GM12878 (cell line): Measurements from ENCODE around the gene SYNDIG1. TPM values are rescaled to one million over a fixed set of nuclear protein-coding genes. Genes with fewer than 3 reads are reported as not detected.

Experiments used
- ATAC-seq: fragments of 200-7000 bp; cut with Tn5 transposase; 3 replicates; pipeline ENCODE4 v1.9.1; 2020; ENCODE audit warnings: mild to moderate bottlenecking, moderate library complexity
- BruUV-seq: library from RNA; stranded (reverse); fragments of 400-500 nt; replicated peaks from 2 replicates; lab custom pipeline; 2021; lab: Mats Ljungman, UMichigan
- CTCF ChIA-PET: fragments of 300-600 bp; sonication (Branson Sonifier 250); formaldehyde crosslinking; extraction: SDS; loops from one replicate; lab custom pipeline; 2021; ENCODE audit warnings: inconsistent platforms; lab: Yijun Ruan, JAX
- POLR2A ChIA-PET: fragments of 350-600 bp; formaldehyde crosslinking; extraction: SDS; loops from one replicate; lab custom pipeline; 2021; ENCODE audit warnings: inconsistent platforms; lab: Charles Lee
- RAD21 ChIA-PET: fragments of 300-600 bp; sonication (Branson Sonifier 250); formaldehyde crosslinking; loops from one replicate; lab custom pipeline; 2023; ENCODE audit warnings: antibody characterized with exemption; ENCODE audit not compliant: unreplicated experiment; lab: Charles Lee
- SMC1A ChIA-PET: fragments of 300-600 bp; sonication (Branson Sonifier 250); formaldehyde crosslinking; loops from one replicate; lab custom pipeline; 2023; ENCODE audit not compliant: unreplicated experiment, uncharacterized antibody; lab: Charles Lee
- DNase-seq: peaks from one replicate; pipeline ENCODE4 v3.0.0-alpha.2; 2011; ENCODE audit warnings: low read depth, low spot score
- FAIRE-seq: peaks from 3 replicates; lab custom pipeline; 2011; peaks lifted over from hg19 to GRCh38; lab: Jason Lieb, UNC
- H2AFZ ChIP-seq: 2 replicates; pipeline ENCODE4 v1.6.0; 2011; ENCODE audit warnings: low read depth, low read length, control low read depth; ENCODE audit not compliant: control insufficient read depth
- H3K27ac ChIP-seq: 2 replicates; pipeline ENCODE4 v1.5.1; 2011; ENCODE audit warnings: control low read depth; ENCODE audit not compliant: control insufficient read depth, insufficient read depth
- H3K27me3 ChIP-seq, 2 experiments: replicated peaks in 1 of 2; 2 replicates each; pipeline versions ENCODE4 v1.6.0 to v1.6.1; 2011; ENCODE audit warnings: low read length in 1 of 2; ENCODE audit not compliant: control insufficient read depth in 2 of 2, insufficient read depth in 2 of 2
- H3K36me3 ChIP-seq, 2 experiments: 2 replicates each; pipeline ENCODE4 v1.5.1; 2011; ENCODE audit warnings: low read length in 1 of 2; ENCODE audit not compliant: control insufficient read depth in 2 of 2, insufficient read depth in 2 of 2
- H3K4me1 ChIP-seq: 2 replicates; pipeline ENCODE4 v1.6.1; 2011; ENCODE audit warnings: mild to moderate bottlenecking, low read length, moderate library complexity, mixed read lengths; ENCODE audit not compliant: control insufficient read depth, insufficient read depth
- H3K4me2 ChIP-seq: 2 replicates; pipeline ENCODE4 v1.6.0; 2011; ENCODE audit warnings: control low read depth; ENCODE audit not compliant: control insufficient read depth, insufficient read depth
- H3K4me3 ChIP-seq: fragments of 200-600 bp; sonication (generic); 2 replicates; pipeline ENCODE4 v1.5.1; 2016
- H3K79me2 ChIP-seq: 2 replicates; pipeline ENCODE4 v1.6.0; 2011; ENCODE audit warnings: low read length; ENCODE audit not compliant: control insufficient read depth, insufficient read depth
- H3K9ac ChIP-seq: 2 replicates; pipeline ENCODE4 v1.8.0; 2011; ENCODE audit warnings: low read length, control low read depth, mixed read lengths; ENCODE audit not compliant: control insufficient read depth, insufficient read depth
- H3K9me3 ChIP-seq: replicated peaks from 3 replicates; pipeline ENCODE4 v1.5.1; 2011; ENCODE audit warnings: mild to moderate bottlenecking, low read length; ENCODE audit not compliant: control insufficient read depth, insufficient read depth
- H4K20me1 ChIP-seq: 2 replicates; pipeline ENCODE4 v1.6.0; 2011; ENCODE audit not compliant: control insufficient read depth, insufficient read depth
- BRCA1 ChIP-seq: IDR thresholded peaks from 2 replicates; pipeline ENCODE4 v1.6.1; 2011; ENCODE audit warnings: low read depth, low read length, improper control_type of control experiment
- CHD1 ChIP-seq: IDR thresholded peaks from 2 replicates; pipeline ENCODE4 v1.6.1; 2012; ENCODE audit warnings: low read depth, low read length, improper control_type of control experiment
- CHD2 ChIP-seq: IDR thresholded peaks from 2 replicates; pipeline ENCODE4 v1.6.1; 2011; ENCODE audit warnings: low read depth, low read length, improper control_type of control experiment, borderline replicate concordance
- E2F4 ChIP-seq: IDR thresholded peaks from 2 replicates; pipeline ENCODE4 v1.6.1; 2012; ENCODE audit warnings: low read depth, low read length, improper control_type of control experiment
- FOXK2 ChIP-seq: fragments of 450-650 bp; IDR thresholded peaks from 2 replicates; pipeline ENCODE4 v1.6.1; 2017; ENCODE audit warnings: mild to moderate bottlenecking, moderate library complexity
- HCFC1 ChIP-seq: fragments of 150-350 bp; IDR thresholded peaks from 2 replicates; pipeline ENCODE4 v1.6.1; 2014; ENCODE audit warnings: low read length
- HSF1 ChIP-seq: fragments of 150-350 bp; IDR thresholded peaks from 2 replicates; pipeline ENCODE4 v1.6.1; 2014; ENCODE audit warnings: mild to moderate bottlenecking, low read depth, low read length
- IRF5 ChIP-seq: fragments of 450-650 bp; IDR thresholded peaks from 2 replicates; pipeline ENCODE4 v1.6.1; 2017; ENCODE audit warnings: borderline replicate concordance
- MTA3 ChIP-seq: IDR thresholded peaks from 2 replicates; pipeline ENCODE4 v1.6.1; 2012; ENCODE audit warnings: low read length, inconsistent platforms, borderline replicate concordance
- NR2C2 ChIP-seq: IDR thresholded peaks from 2 replicates; pipeline ENCODE4 v1.6.1; 2011; ENCODE audit warnings: borderline replicate concordance, low read depth; ENCODE audit not compliant: control insufficient read depth, insufficient read length
- PAX8 ChIP-seq: fragments of 450-650 bp; IDR thresholded peaks from 2 replicates; pipeline ENCODE4 v1.6.1; 2017; ENCODE audit warnings: mild to moderate bottlenecking, moderate library complexity
- POLR2AphosphoS2 ChIP-seq: IDR thresholded peaks from 2 replicates; pipeline ENCODE4 v1.6.1; 2011; ENCODE audit warnings: low read depth, mild to moderate bottlenecking, low read length, improper control_type of control experiment, moderate library complexity
- RAD21 ChIP-seq: IDR thresholded peaks from 2 replicates; pipeline ENCODE4 v1.6.1; 2011; ENCODE audit warnings: mild to moderate bottlenecking, low read depth, low read length, moderate library complexity; ENCODE audit not compliant: insufficient read depth
- RELB ChIP-seq: fragments of 450-650 bp; IDR thresholded peaks from 2 replicates; pipeline ENCODE4 v1.6.1; 2017; ENCODE audit warnings: low read depth, mild to moderate bottlenecking, moderate library complexity
- SMC3 ChIP-seq: IDR thresholded peaks from 2 replicates; pipeline ENCODE4 v1.6.1; 2011; ENCODE audit warnings: low read length, improper control_type of control experiment, borderline replicate concordance
- SREBF1 ChIP-seq: IDR thresholded peaks from 2 replicates; pipeline ENCODE4 v1.6.1; 2012; ENCODE audit warnings: mild to moderate bottlenecking, low read length
- TCF12 ChIP-seq: IDR thresholded peaks from 2 replicates; pipeline ENCODE4 v1.6.1; 2011; ENCODE audit warnings: low read depth, mild to moderate bottlenecking, low read length
- ZZZ3 ChIP-seq: IDR thresholded peaks from 2 replicates; pipeline ENCODE4 v1.6.1; 2011; ENCODE audit warnings: low read depth; ENCODE audit not compliant: control insufficient read depth, insufficient read length
- WGBS: methylation state at CpG from one replicate; pipeline ENCODE4 v1.1.6; 2016; ENCODE audit warnings: low lambda C conversion rate; ENCODE audit not compliant: insufficient replicate concordance, insufficient coverage; ENCODE audit errors: missing lambda C conversion rate; 5-methylcytosine and 5-hydroxymethylcytosine counted together
- in situ Hi-C: fragments of 300-500 bp; cut with MboI; formaldehyde crosslinking; loops from 9 replicates; pipeline ENCODE4 v1.14.3; 2018; ENCODE audit warnings: mixed read lengths
- intact Hi-C: fragments of 100-400 bp; cut with micrococcal nuclease; formaldehyde crosslinking; loops from one replicate; pipeline ENCODE4 v1.14.2; 2022; ENCODE audit not compliant: unreplicated experiment
- polyA plus RNA-seq, 11 experiments: library from polyadenylated mRNA; depleted of rRNA in 4 of 11; unstranded in 6 of 11; stranded (reverse) in 5 of 11; fragments of >200 nt; fragmentation: Nextera tagmentation in 4 of 11; fragmentation: Illumina TruSeq in 1 of 11; extraction: Ambion mirVana in 4 of 11; extraction: Trizol in 1 of 11; gene quantifications; 1 replicate in 1 of 11; 2 replicates in 10 of 11; pipeline versions ENCODE4 v1.2.1 to v1.2.3, GENCODE V29; 2011 to 2016; ENCODE audit warnings: inconsistent platforms in 2 of 11, missing spikeins in 2 of 11, low read depth in 1 of 11
- total RNA-seq, 4 experiments: library from RNA; depleted of rRNA in 3 of 4; stranded (reverse); fragments of >200 nt in 3 of 4; fragmentation: Illumina TruSeq in 1 of 4; extraction: Trizol in 1 of 4; gene quantifications; 2 replicates each; pipeline versions ENCODE4 v1.2.1 to v1.2.3, GENCODE V29; 2013 to 2021

SYNDIG1 gene
- total and polyA plus RNA-seq, 10 of the 15 experiments (the other 5 are each of a cell fraction or from before 2014, with no cell fraction given) = not detected

GRCh38 chr20:24696396-24696795 lies 227.0 kb downstream of the SYNDIG1 start:
- ATAC-seq (no peak), DNase-seq (no peak), FAIRE-seq (no peak)
- ChIA-PET CTCF (no interaction called here), POLR2A (no interaction called here), RAD21 (no interaction called here), SMC1A (no interaction called here)
- in situ Hi-C loops = no loop called here
- no peak overlapping the region for H3K4me2 ChIP-seq
- H4K20me1 ChIP-seq = no peaks in the 10 kb centered on the region
- H3K36me3 ChIP-seq = no peaks in the 10 kb centered on the region
- H3K4me1 ChIP-seq = no peaks in the 10 kb centered on the region
- TF ChIP-seq MTA3 (no peak), PAX8 (no peak), TCF12 (no peak), SREBF1 (no peak), ZZZ3 (no peak), HSF1 (no peak), SMC3 (no peak), FOXK2 (no peak), IRF5 (no peak), RAD21 (no peak), NR2C2 (no peak), E2F4 (no peak), CHD1 (no peak), POLR2AphosphoS2 (no peak), HCFC1 (no peak), CHD2 (no peak), BRCA1 (no peak), RELB (no peak)
- WGBS = 34% methylated on average over 8 of the region's 8 CpGs
- no TSS peak for BruUV-seq
- peaks cover 0 to 2% of the 10 kb centered on the region in 2 experiments; a peak in 3 of 4 replicates for H3K27me3 ChIP-seq
- no peaks in the 10 kb centered on the region for H3K9me3 ChIP-seq
- H3K9ac ChIP-seq = no peak overlapping the region
- H3K79me2 ChIP-seq = no peaks in the 10 kb centered on the region
- H2AFZ ChIP-seq = no peak overlapping the region
- H3K4me3 ChIP-seq = no peak overlapping the region
- no peak overlapping the region for H3K27ac ChIP-seq
- intact Hi-C loops = no loop called here
